Sigmoid colon (tissue), 7 donors: ENCODE data around the gene CCDC120. TPM values are rescaled to one million over a fixed set of nuclear protein-coding genes. Genes with fewer than 3 reads are reported as not detected.

Experiments
- DNase-seq: peaks from one replicate; pipeline ENCODE4 v3.0.0-alpha.2; 2019
- H3K27ac ChIP-seq, 4 donors: fragments of 200-600 bp; sonication (generic); one replicate each; pipeline ENCODE4 v1.5.1; 2016 to 2019; ENCODE audit warnings: mild to moderate bottlenecking in 1 of 4
- H3K27me3 ChIP-seq, 3 donors: fragments of 200-600 bp; sonication (generic); one replicate each; pipeline ENCODE4 v1.5.1; 2019; ENCODE audit warnings: mild to moderate bottlenecking in 1 of 3
- H3K36me3 ChIP-seq, 4 donors: fragments of 200-600 bp; sonication (generic); one replicate each; pipeline ENCODE4 v1.5.1; 2016 to 2019
- H3K4me1 ChIP-seq, 4 donors: fragments of 200-600 bp; sonication (generic); one replicate each; pipeline ENCODE4 v1.5.1; 2017 to 2019
- H3K4me3 ChIP-seq, 4 donors: fragments of 200-600 bp; sonication (generic); one replicate each; pipeline ENCODE4 v1.5.1; 2017 to 2019; ENCODE audit warnings: mild to moderate bottlenecking in 2 of 4, moderate library complexity in 1 of 4
- H3K9me3 ChIP-seq, 4 donors: fragments of 200-600 bp in 3 of 4; sonication (generic) in 3 of 4; one replicate each; pipeline versions ENCODE4 v1.5.1 to v1.6.1; 2013 to 2019
- EP300 ChIP-seq, 4 donors: sonication (generic); formaldehyde crosslinking; IDR thresholded peaks; one replicate each; pipeline ENCODE4 v1.6.1; 2017; ENCODE audit warnings: antibody characterized with exemption in 4 of 4
- POLR2A ChIP-seq, 2 donors: fragments of 450-650 bp; IDR thresholded peaks; one replicate each; pipeline ENCODE4 v1.6.1; 2016; ENCODE audit warnings: antibody characterized with exemption in 2 of 2, mild to moderate bottlenecking in 2 of 2, moderate library complexity in 2 of 2
- POLR2AphosphoS5 ChIP-seq, 4 donors: sonication (generic); formaldehyde crosslinking; IDR thresholded peaks; one replicate each; pipeline ENCODE4 v1.6.1; 2017; ENCODE audit warnings: antibody characterized with exemption in 4 of 4
- WGBS, 2 donors: extraction: QIAGEN DNeasy Blood & Tissue Kit; methylation state at CpG; one replicate each; pipeline ENCODE4 v1.1.7; 2013; 5-methylcytosine and 5-hydroxymethylcytosine counted together
- intact Hi-C: fragments of 100-400 bp; cut with DNase I; formaldehyde crosslinking; loops from one replicate; pipeline ENCODE4 v1.15.1; 2023
- polyA plus RNA-seq, 3 donors: library from polyadenylated mRNA; stranded (reverse); fragments of 200-250 nt; gene quantifications; one replicate each; pipeline ENCODE4 v1.2.3, GENCODE V29; 2013
- total RNA-seq, 4 donors: library from RNA; depleted of rRNA; stranded (reverse); fragments of >200 nt; gene quantifications; one replicate each; pipeline ENCODE4 v1.1.0, GENCODE V29; 2016
- TF ChIP-seq, protein P1 (sequence below), 4 experiments: fragments of 450-650 bp in 3 of 4; fragments of 200-600 bp in 1 of 4; IDR thresholded peaks; one replicate each; pipeline ENCODE4 v1.5.1; 2016 to 2019; ENCODE audit warnings: antibody characterized with exemption in 4 of 4, mild to moderate bottlenecking in 3 of 4, moderate library complexity in 2 of 4
- donor health status: healthy with polysubstance abuse.
- donor health status: Bipolar disorder and iron deficiency.
- donor health status: healthy.

CCDC120 gene
- total and polyA plus RNA-seq, 7 donors = 0.71 to 7.6 (median 3.9) TPM

DNA sequence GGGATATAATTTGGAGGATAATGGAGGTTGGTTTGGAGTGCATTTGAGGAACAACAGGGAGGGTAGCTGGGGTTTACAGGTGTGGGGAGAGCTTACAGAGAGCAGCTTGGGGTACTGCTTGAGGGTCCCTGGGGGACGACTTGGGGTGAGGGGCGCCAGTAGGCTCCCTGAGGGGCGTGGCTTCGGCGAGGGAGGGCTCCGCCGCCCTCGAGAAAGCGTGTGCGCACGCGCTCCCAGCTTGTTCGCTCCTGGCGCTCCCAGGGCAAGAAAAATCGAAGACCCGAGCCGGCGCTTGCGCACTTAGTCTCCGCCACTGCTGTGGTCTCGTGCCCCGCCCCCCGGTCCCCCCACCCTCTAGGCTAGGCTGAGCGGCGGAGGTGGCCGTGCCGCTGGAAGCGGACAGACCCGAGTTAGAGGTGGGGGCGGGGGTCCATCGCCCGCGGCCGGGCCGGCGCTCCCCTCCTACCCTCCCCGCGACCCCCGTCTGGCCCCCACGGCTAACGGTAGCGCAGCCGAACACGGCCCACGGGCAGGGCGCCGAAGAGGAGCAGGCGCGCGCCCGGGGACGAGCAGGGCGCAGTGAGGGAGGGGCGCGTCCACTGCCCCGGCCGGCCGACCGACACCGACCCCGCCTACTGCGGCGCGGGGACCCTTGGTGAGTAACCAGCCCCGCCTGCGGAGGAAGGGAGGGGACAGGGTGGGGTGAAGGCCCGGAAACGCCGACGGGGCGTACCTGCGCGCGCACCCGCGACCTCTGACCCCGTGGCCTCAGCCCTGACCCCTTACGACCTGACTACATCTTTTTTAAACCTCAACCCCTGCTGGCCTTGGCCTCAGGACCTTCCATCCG lies 5.4 kb upstream of the CCDC120 start:
- Histone ChIP-seq H3K36me3 (no peaks in the 10 kb centered on the region), H3K27me3 (no peaks in the 10 kb centered on the region), H3K9me3 (no peaks in the 10 kb centered on the region), H3K4me3 (peak overlapping the region; percentile 58 to 71 (median 62)), H3K27ac (peak overlapping the region; percentile 80 to 89 (median 84)), H3K4me1 (peaks cover 0 to 8% (median 0%) of the 10 kb centered on the region in 4 donors)
- DNase-seq = peak; percentile 79
- TF ChIP-seq, protein P1, sequence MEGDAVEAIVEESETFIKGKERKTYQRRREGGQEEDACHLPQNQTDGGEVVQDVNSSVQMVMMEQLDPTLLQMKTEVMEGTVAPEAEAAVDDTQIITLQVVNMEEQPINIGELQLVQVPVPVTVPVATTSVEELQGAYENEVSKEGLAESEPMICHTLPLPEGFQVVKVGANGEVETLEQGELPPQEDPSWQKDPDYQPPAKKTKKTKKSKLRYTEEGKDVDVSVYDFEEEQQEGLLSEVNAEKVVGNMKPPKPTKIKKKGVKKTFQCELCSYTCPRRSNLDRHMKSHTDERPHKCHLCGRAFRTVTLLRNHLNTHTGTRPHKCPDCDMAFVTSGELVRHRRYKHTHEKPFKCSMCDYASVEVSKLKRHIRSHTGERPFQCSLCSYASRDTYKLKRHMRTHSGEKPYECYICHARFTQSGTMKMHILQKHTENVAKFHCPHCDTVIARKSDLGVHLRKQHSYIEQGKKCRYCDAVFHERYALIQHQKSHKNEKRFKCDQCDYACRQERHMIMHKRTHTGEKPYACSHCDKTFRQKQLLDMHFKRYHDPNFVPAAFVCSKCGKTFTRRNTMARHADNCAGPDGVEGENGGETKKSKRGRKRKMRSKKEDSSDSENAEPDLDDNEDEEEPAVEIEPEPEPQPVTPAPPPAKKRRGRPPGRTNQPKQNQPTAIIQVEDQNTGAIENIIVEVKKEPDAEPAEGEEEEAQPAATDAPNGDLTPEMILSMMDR (IDR thresholded peaks at IDR 0.05) = no peak
- TF ChIP-seq POLR2AphosphoS5 (IDR thresholded peaks at IDR 0.05) = peak in 2 of 4 donors; percentile 20 to 33
- intact Hi-C loops = no loop called here
- WGBS, 2 donors = 1% methylated on average over 79 of the region's 79 CpGs

DNA sequence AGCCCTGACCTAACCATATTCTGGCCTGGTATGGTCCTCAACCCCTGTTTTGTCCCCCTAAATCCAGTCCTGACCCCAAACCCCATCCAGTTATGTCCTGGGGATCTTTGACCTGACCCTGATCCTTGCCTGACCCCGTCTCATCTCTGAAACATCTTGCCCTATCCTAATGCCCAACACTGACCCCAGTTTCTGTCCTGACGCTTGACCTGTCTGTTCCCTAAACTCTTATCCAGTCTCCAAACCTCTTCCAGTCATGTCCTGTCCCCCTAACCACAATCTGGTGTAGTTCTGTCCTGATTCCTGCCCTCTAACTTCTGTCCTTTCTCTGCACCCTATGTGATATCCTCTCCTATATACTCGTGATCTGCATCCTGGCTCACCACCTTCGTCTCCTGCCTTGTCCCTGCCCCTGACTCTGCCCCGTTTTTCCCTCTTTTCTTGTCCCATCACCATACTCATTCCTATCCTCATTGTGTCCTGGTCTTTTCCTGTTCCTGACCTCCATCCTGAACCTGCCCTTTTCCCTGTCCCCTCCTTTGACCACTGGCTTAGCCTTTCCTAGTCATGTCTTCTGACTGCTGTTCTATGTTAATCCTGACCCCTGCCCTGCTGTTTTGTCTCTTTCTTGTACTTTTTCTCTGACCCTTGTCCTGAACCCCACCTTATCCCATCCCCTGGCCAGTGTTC lies 4.6 kb upstream of the CCDC120 start:
- WGBS, 2 donors = 91 to 92% methylated on average over 5 of the region's 5 CpGs
- no peaks in the 10 kb centered on the region for H3K27me3 ChIP-seq
- H3K9me3 ChIP-seq = no peaks in the 10 kb centered on the region
- H3K27ac ChIP-seq = peak overlapping the region; percentile 80 to 89 (median 84)
- H3K4me1 ChIP-seq = peaks cover 0 to 8% (median 0%) of the 10 kb centered on the region in 4 donors
- intact Hi-C loops = no loop called here
- peak overlapping the region; percentile 58 to 71 (median 62) for H3K4me3 ChIP-seq
- no peak for DNase-seq
- no peak for TF ChIP-seq EP300 (IDR thresholded peaks at IDR 0.05)
- TF ChIP-seq POLR2A (IDR thresholded peaks at IDR 0.05) = no peak
- no peak for TF ChIP-seq POLR2AphosphoS5 (IDR thresholded peaks at IDR 0.05)
- H3K36me3 ChIP-seq = no peaks in the 10 kb centered on the region

DNA sequence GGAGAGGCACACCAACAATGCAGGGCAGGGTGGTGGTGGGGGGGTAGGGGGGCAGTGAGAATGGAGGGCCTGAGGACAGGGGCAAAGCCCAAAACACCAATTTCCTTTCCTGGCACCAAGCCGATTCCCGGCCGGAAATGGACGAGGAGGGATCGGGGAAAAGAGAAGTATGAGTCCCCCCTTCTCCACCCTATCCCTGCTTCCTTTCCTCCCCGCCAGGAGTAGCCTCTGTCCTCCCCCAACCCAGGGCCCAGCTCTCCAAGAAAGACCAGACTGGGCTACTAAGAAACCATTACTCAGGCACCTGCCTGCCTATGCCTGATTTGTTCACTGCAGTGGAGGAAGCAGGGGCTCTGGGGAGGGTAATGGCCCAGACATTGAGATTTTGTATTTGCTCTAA lies 402 bp downstream of the CCDC120 start:
- WGBS, 2 donors = 26 to 49% methylated on average over 6 of the region's 6 CpGs
- TF ChIP-seq, protein P1 (IDR thresholded peaks at IDR 0.05) = no peak
- no peak for TF ChIP-seq POLR2AphosphoS5 (IDR thresholded peaks at IDR 0.05)
- TF ChIP-seq POLR2A (IDR thresholded peaks at IDR 0.05) = no peak
- TF ChIP-seq EP300 (IDR thresholded peaks at IDR 0.05) = no peak
- intact Hi-C loops = no loop called here
- H3K36me3 ChIP-seq = no peaks in the 10 kb centered on the region
- no peak overlapping the region for H3K4me3 ChIP-seq
- H3K27ac ChIP-seq = peak overlapping the region in 1 of 4 donors; percentile 12
- H3K27me3 ChIP-seq = no peaks in the 10 kb centered on the region
- no peak for DNase-seq
- H3K4me1 ChIP-seq = peaks cover 0 to 4% (median 0%) of the 10 kb centered on the region in 4 donors
- H3K9me3 ChIP-seq = no peaks in the 10 kb centered on the region

DNA sequence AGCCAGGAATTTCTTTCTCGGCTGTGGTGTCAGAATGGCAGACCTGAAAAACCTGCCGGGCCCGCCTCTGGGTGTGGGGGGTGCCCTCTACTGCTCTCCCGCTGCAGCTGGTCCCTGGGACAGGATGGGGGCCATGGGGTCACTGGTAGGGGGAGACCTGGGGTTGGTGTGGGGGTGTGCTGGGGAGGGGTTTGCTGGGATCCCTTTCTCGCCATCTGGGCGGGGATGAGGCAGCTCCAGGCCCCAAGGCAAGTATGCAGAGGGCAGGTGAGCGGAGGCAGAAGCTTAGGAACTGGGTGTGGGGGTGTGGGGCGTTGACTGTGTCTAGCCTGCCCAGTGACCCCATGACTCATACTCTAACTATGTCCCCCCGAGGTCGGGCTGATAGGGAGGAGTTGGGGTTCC lies 884 bp downstream of the CCDC120 start:
- intact Hi-C loops = loop anchor here (10.0 kb wide), 1 partner anchor 65 kb away; the partner anchor contains the start of gene GPKOW
- Histone ChIP-seq H3K4me3 (no peak overlapping the region), H3K4me1 (no peaks in the 10 kb centered on the region), H3K27me3 (no peaks in the 10 kb centered on the region), H3K36me3 (no peaks in the 10 kb centered on the region), H3K9me3 (no peaks in the 10 kb centered on the region), H3K27ac (no peak overlapping the region)
- 18 to 65% methylated on average over 10 of the region's 10 CpGs for WGBS, 2 donors
- TF ChIP-seq EP300 (IDR thresholded peaks at IDR 0.05) (no peak), POLR2A (IDR thresholded peaks at IDR 0.05) (no peak), POLR2AphosphoS5 (IDR thresholded peaks at IDR 0.05) (no peak)
- TF ChIP-seq, protein P1 (IDR thresholded peaks at IDR 0.05) = no peak
- DNase-seq = no peak

DNA sequence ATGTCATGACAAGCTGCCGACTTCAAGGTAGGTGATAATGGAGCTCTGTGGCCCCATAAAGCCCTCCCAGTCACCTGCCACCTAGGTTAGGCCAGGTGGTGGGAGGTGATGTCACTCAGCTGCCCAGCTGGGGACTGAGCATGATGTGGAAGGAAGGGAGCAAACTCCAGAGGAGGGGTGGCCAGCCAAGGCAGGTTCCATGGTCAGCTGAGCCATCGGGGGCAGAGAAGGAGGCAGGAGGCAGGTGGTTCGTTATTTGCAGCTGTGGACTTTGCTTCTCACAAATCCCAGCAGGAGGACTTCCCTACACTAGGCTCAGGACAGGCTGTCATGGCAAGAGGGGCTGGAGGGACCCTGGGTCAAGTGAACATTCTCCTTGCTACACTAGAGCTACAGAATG lies 2.1 kb downstream of the CCDC120 start:
- no peak for DNase-seq
- Histone ChIP-seq H3K4me3 (no peak overlapping the region), H3K27ac (no peak overlapping the region), H3K4me1 (no peaks in the 10 kb centered on the region), H3K9me3 (no peaks in the 10 kb centered on the region), H3K27me3 (no peaks in the 10 kb centered on the region), H3K36me3 (no peaks in the 10 kb centered on the region)
- TF ChIP-seq POLR2AphosphoS5 (IDR thresholded peaks at IDR 0.05) (no peak), POLR2A (IDR thresholded peaks at IDR 0.05) (no peak), EP300 (IDR thresholded peaks at IDR 0.05) (no peak)
- TF ChIP-seq, protein P1 (IDR thresholded peaks at IDR 0.05) = no peak
- 31 to 69% methylated on average over 3 of the region's 3 CpGs for WGBS, 2 donors
- intact Hi-C loops = loop anchor here (10.0 kb wide), 1 partner anchor 64 kb away; the partner anchor contains the start of gene GPKOW
